DOHH2 (cell line): ENCODE results near the gene RB1.

Experiments used
- EZH2phosphoT487 ChIP-seq: fragments of 200-600 bp; sonication (generic); IDR thresholded peaks from 2 replicates; pipeline ENCODE4 v1.6.1; 2017; ENCODE audit warnings: borderline replicate concordance, mild to moderate bottlenecking, antibody characterized with exemption, low read length, moderate library complexity, mixed read lengths
- TF ChIP-seq, protein P1 (sequence below): fragments of 200-600 bp; sonication (generic); IDR thresholded peaks from one replicate; pipeline ENCODE4 v1.5.1; 2014; ENCODE audit warnings: antibody characterized with exemption, mild to moderate bottlenecking, low read depth, low read length; ENCODE audit not compliant: poor library complexity, severe bottlenecking

DNA sequence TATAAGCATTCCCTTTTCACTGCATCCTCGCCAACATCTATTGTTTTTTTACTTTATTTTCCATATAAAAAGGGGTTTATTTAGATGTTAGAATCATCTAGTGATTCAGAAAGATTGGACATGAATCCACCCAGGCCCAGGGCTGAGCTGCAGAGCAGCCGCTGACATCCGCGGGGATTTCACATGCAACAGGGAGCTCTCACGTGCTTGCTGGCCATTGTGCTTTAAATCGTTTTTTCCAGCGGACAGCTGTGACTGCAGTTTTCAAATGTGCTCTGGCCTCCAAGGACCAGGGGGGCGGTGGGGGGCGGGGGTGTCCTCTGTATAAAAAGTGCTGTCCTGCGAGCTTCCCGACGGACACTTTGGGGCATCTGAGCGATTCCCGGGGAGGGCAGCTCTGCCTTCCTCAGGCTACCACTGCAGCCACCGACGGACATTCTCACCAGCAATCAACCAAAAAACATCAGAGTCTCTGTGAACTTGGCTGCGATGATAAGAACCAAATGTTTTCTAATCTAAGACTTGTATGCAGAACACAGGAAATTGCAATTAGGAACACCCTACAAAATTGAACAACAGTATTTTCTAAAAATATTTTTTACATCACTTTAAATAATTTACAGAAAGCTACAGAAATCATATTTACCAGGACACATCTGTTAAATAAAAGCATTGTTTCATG lies 12.6 kb downstream of the RB1 start:
- TF ChIP-seq, protein P1, sequence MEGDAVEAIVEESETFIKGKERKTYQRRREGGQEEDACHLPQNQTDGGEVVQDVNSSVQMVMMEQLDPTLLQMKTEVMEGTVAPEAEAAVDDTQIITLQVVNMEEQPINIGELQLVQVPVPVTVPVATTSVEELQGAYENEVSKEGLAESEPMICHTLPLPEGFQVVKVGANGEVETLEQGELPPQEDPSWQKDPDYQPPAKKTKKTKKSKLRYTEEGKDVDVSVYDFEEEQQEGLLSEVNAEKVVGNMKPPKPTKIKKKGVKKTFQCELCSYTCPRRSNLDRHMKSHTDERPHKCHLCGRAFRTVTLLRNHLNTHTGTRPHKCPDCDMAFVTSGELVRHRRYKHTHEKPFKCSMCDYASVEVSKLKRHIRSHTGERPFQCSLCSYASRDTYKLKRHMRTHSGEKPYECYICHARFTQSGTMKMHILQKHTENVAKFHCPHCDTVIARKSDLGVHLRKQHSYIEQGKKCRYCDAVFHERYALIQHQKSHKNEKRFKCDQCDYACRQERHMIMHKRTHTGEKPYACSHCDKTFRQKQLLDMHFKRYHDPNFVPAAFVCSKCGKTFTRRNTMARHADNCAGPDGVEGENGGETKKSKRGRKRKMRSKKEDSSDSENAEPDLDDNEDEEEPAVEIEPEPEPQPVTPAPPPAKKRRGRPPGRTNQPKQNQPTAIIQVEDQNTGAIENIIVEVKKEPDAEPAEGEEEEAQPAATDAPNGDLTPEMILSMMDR, result no peak
- no peak for TF ChIP-seq EZH2phosphoT487
